MCF 10A (cell line): ENCODE results near the gene DDX3X. TPM values are rescaled to one million over a fixed set of nuclear protein-coding genes. Genes with fewer than 3 reads are reported as not detected.
A peak's percentile ranks its signal among the peaks of the same experiment; 100 is the strongest.

Source experiments
- BruUV-seq: library from RNA; stranded (reverse); fragments of 400-500 nt; replicated peaks from 2 replicates; lab custom pipeline; 2021; lab: Mats Ljungman, UMichigan
- CTCF ChIA-PET: fragments of 300-600 bp; sonication (Branson Sonifier 250); formaldehyde crosslinking; extraction: SDS; loops from one replicate; lab custom pipeline; 2021; ENCODE audit warnings: antibody characterized with exemption, inconsistent platforms; lab: Yijun Ruan, JAX
- POLR2A ChIA-PET: fragments of 300-600, 350-650 bp; sonication (Branson Sonifier 250); formaldehyde crosslinking; extraction: SDS; loops from one replicate; lab custom pipeline; 2020; ENCODE audit warnings: antibody characterized with exemption, inconsistent platforms; lab: Yijun Ruan, JAX
- DNase-seq: peaks from one replicate; pipeline ENCODE4 v3.0.0-alpha.2; 2018; ENCODE audit not compliant: unreplicated experiment
- H3K27ac Mint-ChIP-seq: one replicate; pipeline ENCODE4 v1.8.0; 2022; ENCODE audit warnings: mild to moderate bottlenecking, low read depth, mixed read lengths; ENCODE audit not compliant: unreplicated experiment
- H3K27me3 Mint-ChIP-seq: one replicate; pipeline ENCODE4 v1.8.0; 2022; ENCODE audit warnings: mixed read lengths; ENCODE audit not compliant: insufficient read depth, unreplicated experiment
- H3K36me3 Mint-ChIP-seq: one replicate; pipeline ENCODE4 v1.8.0; 2022; ENCODE audit warnings: mild to moderate bottlenecking, moderate library complexity, mixed read lengths; ENCODE audit not compliant: insufficient read depth, unreplicated experiment
- H3K4me1 Mint-ChIP-seq: one replicate; pipeline ENCODE4 v1.8.0; 2022; ENCODE audit warnings: mixed read lengths; ENCODE audit not compliant: insufficient read depth, unreplicated experiment
- H3K4me3 Mint-ChIP-seq: one replicate; pipeline ENCODE4 v1.8.0; 2022; ENCODE audit warnings: mild to moderate bottlenecking, moderate library complexity, mixed read lengths; ENCODE audit not compliant: unreplicated experiment
- H3K9me3 Mint-ChIP-seq: one replicate; pipeline ENCODE4 v1.8.0; 2022; ENCODE audit warnings: mixed read lengths; ENCODE audit not compliant: unreplicated experiment
- CTCF ChIP-seq: fragments of 200-600 bp; IDR thresholded peaks from one replicate; pipeline ENCODE4 v1.8.0; 2022; ENCODE audit warnings: antibody characterized with exemption, mild to moderate bottlenecking; ENCODE audit not compliant: unreplicated experiment
- intact Hi-C: fragments of 100-400 bp; cut with micrococcal nuclease; formaldehyde crosslinking; loops from 2 replicates; pipeline ENCODE4 v1.14.1; 2022
- total RNA-seq: library from RNA; stranded (reverse); gene quantifications from 2 replicates; pipeline ENCODE4 v1.2.3, GENCODE V29; 2022

DDX3X gene
- total RNA-seq, 1 experiment from 2014 or later = 290 TPM

- H3K9me3 Mint-ChIP-seq = no peaks in the 10 kb centered on the region
- H3K36me3 Mint-ChIP-seq = peaks cover 37% of the 10 kb centered on the region
- ChIA-PET POLR2A (interaction anchor here (0.5 to 1.3 kb wide), 25 partner anchors 8 to 1615 kb away, joined by 3 to 10 read pairs (median 4); partner anchors contain the start of gene USP9X), CTCF (interaction anchor here (0.6 to 0.7 kb wide), 4 partner anchors 15 to 1491 kb away, joined by 3 to 6 read pairs (median 3); no protein-coding TSS in a partner anchor)
- H3K27me3 Mint-ChIP-seq = no peaks in the 10 kb centered on the region
- no TSS peak for BruUV-seq
- peak overlapping the region; percentile 99 for H3K27ac Mint-ChIP-seq
- DNase-seq = peak; percentile 86
- H3K4me1 Mint-ChIP-seq = peaks cover 17% of the 10 kb centered on the region
- H3K4me3 Mint-ChIP-seq = peak overlapping the region; percentile 80
- intact Hi-C loops = loop anchor here (1.0 kb wide), 1 partner anchor 109 kb away; no protein-coding TSS in a partner anchor
- no peak for TF ChIP-seq CTCF
Observed at GRCh38 chrX:41333003-41333743, 789 bp upstream of the DDX3X start.

- BruUV-seq = TSS peak; percentile 59
- peaks cover 51% of the 10 kb centered on the region for H3K36me3 Mint-ChIP-seq
- H3K27ac Mint-ChIP-seq = peak overlapping the region; percentile 99
- peak; percentile 80 for DNase-seq
- peak overlapping the region; percentile 80 for H3K4me3 Mint-ChIP-seq
- peaks cover 30% of the 10 kb centered on the region for H3K4me1 Mint-ChIP-seq
- intact Hi-C loops = loop anchor here (5.0 kb wide), 1 partner anchor 48 kb away; no protein-coding TSS in a partner anchor
- H3K27me3 Mint-ChIP-seq = no peaks in the 10 kb centered on the region
- POLR2A ChIA-PET = interaction anchor here (0.6 to 4.6 kb wide), 11 partner anchors 15 to 248 kb away, joined by 3 to 28 read pairs (median 4); partner anchors contain the start of gene USP9X
- CTCF ChIA-PET = interaction anchor here (1.0 kb wide), 1 partner anchor 84 kb away, joined by 5 read pairs; no protein-coding TSS in a partner anchor
- no peak for TF ChIP-seq CTCF
- no peaks in the 10 kb centered on the region for H3K9me3 Mint-ChIP-seq
Observed at GRCh38 chrX:41334363-41335197, 618 bp downstream of the DDX3X start.

- H3K4me1 Mint-ChIP-seq = peaks cover 32% of the 10 kb centered on the region
- peaks cover 59% of the 10 kb centered on the region for H3K36me3 Mint-ChIP-seq
- no TSS peak for BruUV-seq
Observed at GRCh38 chrX:41335198-41335957, 1.4 kb downstream of the DDX3X start.

More at GRCh38 chrX:41335198-41335957, 1.4 kb downstream of the DDX3X start:
- H3K4me3 Mint-ChIP-seq = peak overlapping the region; percentile 80
- no peaks in the 10 kb centered on the region for H3K9me3 Mint-ChIP-seq
- intact Hi-C loops = loop anchor here (5.0 kb wide), 1 partner anchor 47 kb away; no protein-coding TSS in a partner anchor
- no peaks in the 10 kb centered on the region for H3K27me3 Mint-ChIP-seq
- DNase-seq = no peak
- no peak for TF ChIP-seq CTCF
- peak overlapping the region; percentile 99 for H3K27ac Mint-ChIP-seq
- ChIA-PET POLR2A (interaction anchor here (0.6 to 4.6 kb wide), 11 partner anchors 17 to 1697 kb away, joined by 3 to 28 read pairs (median 5); no protein-coding TSS in a partner anchor), CTCF (interaction anchor here (1.0 kb wide), 1 partner anchor 83 kb away, joined by 5 read pairs; no protein-coding TSS in a partner anchor)
